Measurements from ENCODE around the gene TEAD1.

Gene TEAD1

GRCh38 chr11:12809364-12809763 is 135.1 kb downstream of the TEAD1 start:
- H3K27ac ChIP-seq, result peak overlapping the region; percentile 61
- POLR2A ChIA-PET (ENCODE audit: low non-redundant PET), result no interaction called here
- no peak for TF ChIP-seq CTCF (conservative IDR thresholded peaks at IDR 0.05; ENCODE audit: low read depth)
- DNase-seq (ENCODE audit: low spot score), result no peak
- CTCF ChIA-PET, result no interaction called here

DNA sequence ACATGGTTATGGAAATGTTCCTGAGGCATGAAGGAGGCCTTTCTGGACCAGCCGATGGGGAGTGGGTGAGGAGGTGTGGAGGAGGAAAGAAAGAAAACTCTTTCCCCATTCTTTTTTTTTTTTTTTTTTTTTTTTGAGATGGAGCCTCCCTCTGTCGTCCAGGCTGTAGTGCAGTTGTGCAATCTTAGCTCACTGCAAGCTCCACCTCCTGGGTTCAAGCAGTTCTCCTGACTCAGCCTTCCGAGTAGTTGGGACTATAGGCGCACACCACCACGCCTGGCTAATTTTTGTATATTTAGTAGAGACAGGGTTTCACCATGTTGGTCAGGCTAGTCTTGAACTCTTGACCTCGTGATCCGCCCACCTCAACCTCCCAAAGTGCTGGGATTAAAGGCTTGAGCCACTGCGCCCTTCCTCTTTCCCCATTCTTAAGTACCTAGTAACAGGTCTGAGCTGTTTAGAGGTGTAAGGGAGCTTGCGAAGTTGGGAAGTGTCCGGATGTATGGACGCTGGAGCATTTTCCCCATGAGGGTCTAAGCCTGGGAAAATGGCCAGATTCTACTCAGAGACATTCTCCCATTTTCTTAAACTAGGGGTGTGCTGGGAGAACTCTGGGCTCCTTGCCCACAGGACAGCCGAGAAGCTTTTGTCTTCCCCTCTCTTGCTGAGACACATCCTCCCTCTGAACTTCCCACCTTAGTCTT is 135.8 kb downstream of the TEAD1 start:
- no peak for DNase-seq (ENCODE audit: low spot score)
- ChIA-PET CTCF (no interaction called here), POLR2A (ENCODE audit: low non-redundant PET) (no interaction called here)
- peak overlapping the region; percentile 61 for H3K27ac ChIP-seq
- TF ChIP-seq CTCF (conservative IDR thresholded peaks at IDR 0.05; ENCODE audit: low read depth), result no peak

GRCh38 chr11:12810568-12810894 is 136.3 kb downstream of the TEAD1 start:
- CTCF ChIA-PET, result no interaction called here
- POLR2A ChIA-PET (ENCODE audit: low non-redundant PET), result interaction anchor here (0.6 kb wide), 1 partner anchor 136 kb away, joined by 3 read pairs; the partner anchor contains the start of gene TEAD1
- H3K27ac ChIP-seq, result peak overlapping the region; percentile 61
- TF ChIP-seq CTCF (conservative IDR thresholded peaks at IDR 0.05; ENCODE audit: low read depth), result no peak
- DNase-seq (ENCODE audit: low spot score), result no peak

DNA sequence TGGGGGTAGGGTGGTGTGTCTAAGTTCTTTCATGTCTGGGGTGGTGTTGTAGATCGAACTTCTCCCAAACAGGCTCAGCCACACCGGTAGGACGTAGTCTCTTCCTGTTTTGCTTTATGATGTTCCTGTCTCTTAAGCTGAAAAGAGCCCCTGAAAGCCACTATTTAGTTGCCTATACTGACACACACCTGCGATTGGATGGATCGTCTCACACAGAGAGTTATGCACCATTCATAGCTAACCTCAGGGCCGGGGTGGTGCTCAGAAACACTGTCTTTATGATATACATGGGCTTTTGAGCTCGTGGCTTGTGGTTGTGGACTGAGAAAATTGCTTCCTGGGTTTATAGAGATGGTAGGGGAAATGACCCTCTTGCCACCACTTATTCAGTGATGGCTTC is 137.6 kb downstream of the TEAD1 start:
- POLR2A ChIA-PET (ENCODE audit: low non-redundant PET), result no interaction called here
- DNase-seq (ENCODE audit: low spot score), result no peak
- no peak overlapping the region for H3K27ac ChIP-seq
- no peak for TF ChIP-seq CTCF (conservative IDR thresholded peaks at IDR 0.05; ENCODE audit: low read depth)
- CTCF ChIA-PET, result no interaction called here

DNA sequence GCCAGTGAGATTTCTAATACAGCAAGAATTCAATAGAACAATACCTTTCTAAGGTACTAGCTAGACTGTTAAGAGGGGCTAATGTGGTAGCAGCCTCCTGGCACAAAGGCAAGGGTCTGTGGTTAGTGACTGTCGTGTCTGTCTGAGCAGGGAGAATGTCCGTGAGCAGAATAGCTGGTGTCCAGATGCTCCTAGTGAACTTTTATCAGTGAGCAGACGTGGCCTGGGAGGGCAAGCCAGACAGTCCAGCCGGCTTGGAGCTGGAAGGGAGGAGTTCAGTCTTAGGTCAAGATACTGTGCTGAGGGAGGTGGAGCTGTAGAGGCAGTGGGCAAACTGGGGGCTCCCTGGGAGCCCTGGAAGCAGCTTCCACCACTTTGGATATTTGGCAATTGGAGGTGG is 138.6 kb downstream of the TEAD1 start:
- no peak for TF ChIP-seq CTCF (conservative IDR thresholded peaks at IDR 0.05; ENCODE audit: low read depth)
- ChIA-PET POLR2A (ENCODE audit: low non-redundant PET) (no interaction called here), CTCF (interaction anchor here (0.6 to 0.7 kb wide), 2 partner anchors 68 to 104 kb away, joined by 3 to 4 read pairs; no protein-coding TSS in a partner anchor)
- no peak for DNase-seq (ENCODE audit: low spot score)
- H3K27ac ChIP-seq, result peak overlapping the region; percentile 90

- peak overlapping the region; percentile 90 for H3K27ac ChIP-seq
- no peak for DNase-seq (ENCODE audit: low spot score)
- POLR2A ChIA-PET (ENCODE audit: low non-redundant PET), result interaction anchor here (0.5 kb wide), 1 partner anchor 365 kb away, joined by 3 read pairs; no protein-coding TSS in a partner anchor
- no peak for TF ChIP-seq CTCF (conservative IDR thresholded peaks at IDR 0.05; ENCODE audit: low read depth)
- CTCF ChIA-PET, result interaction anchor here (0.6 kb wide), 2 partner anchors 33 to 103 kb away, joined by 3 read pairs; no protein-coding TSS in a partner anchor
Observed at GRCh38 chr11:12813371-12814225, 139.4 kb downstream of the TEAD1 start.

All from RWPE1 (cell line).